Measurements from ENCODE around the gene GRM7. TPM values are rescaled to one million over a fixed set of nuclear protein-coding genes. Genes with fewer than 3 reads are reported as not detected.

The GRM7 gene
- total RNA-seq, 1 experiment from 2014 or later = 0.28 TPM

GRCh38 chr3:7512048-7512447, 651.1 kb downstream of the GRM7 start:
- H3K27me3 ChIP-seq (ENCODE audit: insufficient read depth, low read length) = no peaks in the 10 kb centered on the region
- no peak overlapping the region for H3K9ac ChIP-seq (ENCODE audit: extremely low read depth, insufficient read length, low read length)
- Mint-ChIP-seq H3K4me3 (no peak overlapping the region), H3K27ac (no peak overlapping the region), H3K36me3 (ENCODE audit: insufficient read depth in 1 of 3, low read depth in 3 of 3) (no peaks in the 10 kb centered on the region), H3K4me1 (no peaks in the 10 kb centered on the region), H3K27me3 (ENCODE audit: low read depth) (no peaks in the 10 kb centered on the region), H3K9me3 (no peaks in the 10 kb centered on the region)
- H2BK120ac ChIP-seq (ENCODE audit: low read depth, low read length, poor library complexity, severe bottlenecking) = no peak overlapping the region
- no peaks in the 10 kb centered on the region for H3K23me2 ChIP-seq (ENCODE audit: insufficient read length, low read depth, low read length, poor library complexity, severe bottlenecking)
- no peak for DNase-seq
- H4K20me1 ChIP-seq (ENCODE audit: control insufficient read depth, insufficient read depth, insufficient read length) = no peaks in the 10 kb centered on the region
- no peak overlapping the region for H3K4me2 ChIP-seq (ENCODE audit: insufficient read depth, insufficient read length, low read length)
- no peaks in the 10 kb centered on the region for H3K79me1 ChIP-seq (ENCODE audit: insufficient read depth, low read depth, low read length, poor library complexity, severe bottlenecking)
- H2AK5ac ChIP-seq (ENCODE audit: insufficient read length, low read length) = no peak overlapping the region
- no peak overlapping the region for H4K91ac ChIP-seq (ENCODE audit: insufficient read length, low read depth, low read length)
- H2BK15ac ChIP-seq (ENCODE audit: low read depth, low read length) = no peak overlapping the region
- no CpG with 5 or more reads among the region's 1 CpG for WGBS (ENCODE audit: extremely low coverage, insufficient read length, low lambda C conversion rate)
- no peak for TF ChIP-seq CTCF (conservative IDR thresholded peaks at IDR 0.05)
- H3K79me2 ChIP-seq (ENCODE audit: insufficient read depth, low read length) = no peaks in the 10 kb centered on the region
- no peak overlapping the region for H3K14ac ChIP-seq (ENCODE audit: insufficient read depth, low read length)
- no peak overlapping the region for H2BK12ac ChIP-seq (ENCODE audit: insufficient read length, low read depth, low read length)
- H2BK5ac ChIP-seq (ENCODE audit: insufficient read length, low read length) = no peak overlapping the region
- H2AFZ ChIP-seq (ENCODE audit: low read length) = no peak overlapping the region
- H3K27ac ChIP-seq (ENCODE audit: insufficient read length, low read depth, low read length) = no peak overlapping the region
- H3K4ac ChIP-seq (ENCODE audit: low read depth, low read length) = no peak overlapping the region
- no peak overlapping the region for H4K8ac ChIP-seq (replicated peaks; ENCODE audit: insufficient read length, low read depth, low read length)
- no peak overlapping the region for H3K23ac ChIP-seq (ENCODE audit: insufficient read length, low read depth, low read length)
- H3K4me1 ChIP-seq (ENCODE audit: insufficient read depth, low read length) = no peaks in the 10 kb centered on the region
- H4K5ac ChIP-seq (ENCODE audit: insufficient read length, low read depth, low read length) = no peak overlapping the region
- no peak overlapping the region for H2BK20ac ChIP-seq (ENCODE audit: low read depth, low read length, poor library complexity, severe bottlenecking)
- no peak overlapping the region for H3K18ac ChIP-seq (ENCODE audit: insufficient read length, low read depth, low read length)
- H3T11ph ChIP-seq (ENCODE audit: low read length) = no peak overlapping the region
- no peaks in the 10 kb centered on the region for H3K9me3 ChIP-seq (ENCODE audit: control insufficient read depth, low read depth, low read length)
- H3K56ac ChIP-seq (ENCODE audit: insufficient read length, low read depth, low read length) = no peak overlapping the region
